ENCODE measurements around the gene SRRM4. TPM values are rescaled to one million over a fixed set of nuclear protein-coding genes. Genes with fewer than 3 reads are reported as not detected.

The SRRM4 gene
- total RNA-seq, 4 donors from 2014 or later: not detected

- 52 to 56% methylated on average over 8 of the region's 8 CpGs for WGBS, 2 donors
- no peak overlapping the region for H3K4me3 ChIP-seq
- H3K4me1 ChIP-seq: no peaks in the 10 kb centered on the region
- no peaks in the 10 kb centered on the region for H3K27me3 ChIP-seq
- H3K27ac ChIP-seq: no peak overlapping the region
- no peak for DNase-seq (ENCODE audit: low spot score in 2 of 2)
- TF ChIP-seq CTCF (IDR thresholded peaks at IDR 0.05) (no peak), EP300 (IDR thresholded peaks at IDR 0.05) (no peak), POLR2A (IDR thresholded peaks at IDR 0.05) (no peak)
- no peaks in the 10 kb centered on the region for H3K36me3 ChIP-seq
- no peaks in the 10 kb centered on the region for H3K9me3 ChIP-seq
Measured at GRCh38 chr12:119206348-119207062, 225.2 kb downstream of the SRRM4 start.

GRCh38 chr12:119207063-119207560, 225.8 kb downstream of the SRRM4 start:
- Histone ChIP-seq H3K9me3 (no peaks in the 10 kb centered on the region), H3K4me3 (no peak overlapping the region), H3K27ac (no peak overlapping the region), H3K27me3 (no peaks in the 10 kb centered on the region), H3K4me1 (no peaks in the 10 kb centered on the region), H3K36me3 (no peaks in the 10 kb centered on the region)
- no peak for DNase-seq (ENCODE audit: low spot score in 2 of 2)
- 63 to 88% methylated on average over 2 of the region's 2 CpGs for WGBS, 2 donors
- TF ChIP-seq POLR2A (IDR thresholded peaks at IDR 0.05) (no peak), EP300 (IDR thresholded peaks at IDR 0.05) (no peak), CTCF (IDR thresholded peaks at IDR 0.05) (no peak)

GRCh38 chr12:119208626-119209061, 227.3 kb downstream of the SRRM4 start:
- peak overlapping the region in 1 of 4 donors; percentile 38 for H3K27ac ChIP-seq

GRCh38 chr12:119211884-119212283, 230.5 kb downstream of the SRRM4 start:
- Histone ChIP-seq H3K36me3 (no peaks in the 10 kb centered on the region), H3K27me3 (no peaks in the 10 kb centered on the region), H3K9me3 (no peaks in the 10 kb centered on the region), H3K4me1 (no peaks in the 10 kb centered on the region), H3K4me3 (no peak overlapping the region), H3K27ac (no peak overlapping the region)
- DNase-seq (ENCODE audit: low spot score in 2 of 2): no peak
- 76 to 80% methylated on average over 13 of the region's 13 CpGs for WGBS, 2 donors
- TF ChIP-seq POLR2A (IDR thresholded peaks at IDR 0.05): no peak
- TF ChIP-seq EP300 (IDR thresholded peaks at IDR 0.05): no peak
- TF ChIP-seq CTCF (IDR thresholded peaks at IDR 0.05): no peak

More at GRCh38 chr12:119208626-119209061, 227.3 kb downstream of the SRRM4 start:
- H3K27me3 ChIP-seq: no peaks in the 10 kb centered on the region
- no peaks in the 10 kb centered on the region for H3K9me3 ChIP-seq
- H3K4me3 ChIP-seq: no peak overlapping the region
- H3K36me3 ChIP-seq: no peaks in the 10 kb centered on the region
- TF ChIP-seq EP300 (IDR thresholded peaks at IDR 0.05) (peak in 1 of 2 donors; percentile 47), POLR2A (IDR thresholded peaks at IDR 0.05) (no peak), CTCF (IDR thresholded peaks at IDR 0.05) (no peak)
- DNase-seq (ENCODE audit: low spot score in 2 of 2): peak; percentile 45 to 75
- H3K4me1 ChIP-seq: no peaks in the 10 kb centered on the region
- WGBS, 2 donors: 15 to 22% methylated on average over 5 of the region's 6 CpGs

Other genes with a start within 250 kb of the SRRM4 start
- gene HSPB8, start 197.4 kb downstream of the SRRM4 start, total RNA-seq: 10 to 100 TPM; 13.1 to 23.9 (median 19.8) TPM

Data from tibial nerve (tissue), 4 donors.